Measurements from ENCODE around the gene MRPL23.

The MRPL23 gene

GRCh38 chr11:1979607-1980006 is 32.5 kb downstream of the MRPL23 start:
- H3K4me3 ChIP-seq (ENCODE audit: control insufficient read depth, low read depth, low read length): no peak overlapping the region
- no peak for DNase-seq (ENCODE audit: low read depth)
- TF ChIP-seq CTCF (conservative IDR thresholded peaks at IDR 0.05; ENCODE audit: control insufficient read depth, insufficient read depth, low read depth, low read length): no peak

GRCh38 chr11:1982873-1983600 is 35.9 kb downstream of the MRPL23 start:
- TF ChIP-seq CTCF (conservative IDR thresholded peaks at IDR 0.05; ENCODE audit: control insufficient read depth, insufficient read depth, low read depth, low read length): no peak
- no peak for DNase-seq (ENCODE audit: low read depth)
- H3K4me3 ChIP-seq (ENCODE audit: control insufficient read depth, low read depth, low read length): no peak overlapping the region

- no peak for TF ChIP-seq CTCF (conservative IDR thresholded peaks at IDR 0.05; ENCODE audit: control insufficient read depth, insufficient read depth, low read depth, low read length)
- no peak for DNase-seq (ENCODE audit: low read depth)
- H3K4me3 ChIP-seq (ENCODE audit: control insufficient read depth, low read depth, low read length): no peak overlapping the region
Measured at GRCh38 chr11:1983601-1983961, 36.4 kb downstream of the MRPL23 start.

- no peak for DNase-seq (ENCODE audit: low read depth)
- H3K4me3 ChIP-seq (ENCODE audit: control insufficient read depth, low read depth, low read length): no peak overlapping the region
- TF ChIP-seq CTCF (conservative IDR thresholded peaks at IDR 0.05; ENCODE audit: control insufficient read depth, insufficient read depth, low read depth, low read length): no peak
Measured at GRCh38 chr11:1987024-1987423, 39.9 kb downstream of the MRPL23 start.

GRCh38 chr11:1988174-1988573 is 41.0 kb downstream of the MRPL23 start:
- H3K4me3 ChIP-seq (ENCODE audit: control insufficient read depth, low read depth, low read length): no peak overlapping the region
- TF ChIP-seq CTCF (conservative IDR thresholded peaks at IDR 0.05; ENCODE audit: control insufficient read depth, insufficient read depth, low read depth, low read length): no peak
- DNase-seq (ENCODE audit: low read depth): no peak

GRCh38 chr11:1988667-1989317 is 41.7 kb downstream of the MRPL23 start:
- no peak for DNase-seq (ENCODE audit: low read depth)
- no peak for TF ChIP-seq CTCF (conservative IDR thresholded peaks at IDR 0.05; ENCODE audit: control insufficient read depth, insufficient read depth, low read depth, low read length)
- no peak overlapping the region for H3K4me3 ChIP-seq (ENCODE audit: control insufficient read depth, low read depth, low read length)

All from fibroblast of mammary gland (primary cell).